GM12878 (cell line): Measurements from ENCODE around the gene CEP68.

Experiments used
- EP300 ChIP-seq, 2 experiments: fragments of 150-350 bp in 1 of 2; IDR thresholded peaks; 2 replicates each; pipeline ENCODE4 v1.6.1; 2011 to 2012; ENCODE audit warnings: low read depth in 2 of 2, low read length in 2 of 2, borderline replicate concordance in 1 of 2, improper control_type of control experiment in 1 of 2, inconsistent platforms in 1 of 2; ENCODE audit not compliant: control insufficient read depth in 1 of 2
- HDAC2 ChIP-seq: fragments of 200-600 bp; sonication (generic); IDR thresholded peaks from 2 replicates; pipeline ENCODE4 v1.6.1; 2017
- JUND ChIP-seq: IDR thresholded peaks from 2 replicates; pipeline ENCODE4 v1.6.1; 2012; ENCODE audit warnings: low read depth, mild to moderate bottlenecking, low read length, improper control_type of control experiment, moderate library complexity
- POLR2AphosphoS5 ChIP-seq: IDR thresholded peaks from 2 replicates; pipeline ENCODE4 v1.6.1; 2011; ENCODE audit warnings: mild to moderate bottlenecking, low read length, inconsistent platforms
- SREBF1 ChIP-seq: IDR thresholded peaks from 2 replicates; pipeline ENCODE4 v1.6.1; 2012; ENCODE audit warnings: mild to moderate bottlenecking, low read length

DNA sequence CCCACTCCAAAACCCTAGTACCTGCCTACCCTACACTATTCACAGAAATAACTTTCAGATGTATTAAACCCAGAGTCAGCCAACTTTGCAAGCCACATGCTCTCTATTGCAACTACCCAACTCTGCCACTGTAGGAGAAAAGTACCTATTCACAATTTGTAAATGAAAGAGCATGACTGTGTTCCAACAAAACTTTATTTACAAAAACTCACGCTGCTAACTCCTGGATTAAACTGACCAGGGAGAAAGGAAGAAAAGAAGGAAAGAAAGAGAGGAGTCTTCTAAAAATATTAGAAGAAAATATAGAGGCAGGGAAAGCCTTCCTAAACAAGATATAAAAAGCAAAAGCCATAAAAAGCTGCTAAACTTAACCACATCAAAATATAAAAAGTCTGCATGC lies 42.4 kb upstream of the CEP68 start:
- no peak for TF ChIP-seq SREBF1
- TF ChIP-seq JUND: no peak
- no peak for TF ChIP-seq POLR2AphosphoS5
- no peak for TF ChIP-seq HDAC2
- no peak for TF ChIP-seq EP300 (IDR thresholded peaks at IDR 0.05; ENCODE audit: borderline replicate concordance in 1 of 2, control insufficient read depth in 1 of 2, low read depth in 2 of 2, low read length in 2 of 2)
